GM18502 (cell line): ENCODE measurements around the gene WDFY4.

Experiments
- ATAC-seq: cut with Tn5 transposase; IDR thresholded peaks from one replicate; pipeline ENCODE4 v1.9.1; 2021; ENCODE audit warnings: mild to moderate bottlenecking; ENCODE audit not compliant: unreplicated experiment, poor library complexity

WDFY4 gene

GRCh38 chr10:48704156-48704555 is 19.5 kb downstream of the WDFY4 start:
- ATAC-seq = no peak

GRCh38 chr10:48705401-48705938 is 20.8 kb downstream of the WDFY4 start:
- no peak for ATAC-seq

GRCh38 chr10:48707472-48707871 is 22.8 kb downstream of the WDFY4 start:
- ATAC-seq = no peak

- ATAC-seq = no peak
Observed at GRCh38 chr10:48708144-48708543, 23.5 kb downstream of the WDFY4 start.

GRCh38 chr10:48710647-48711275 is 26.1 kb downstream of the WDFY4 start:
- ATAC-seq = no peak

- ATAC-seq = no peak
Observed at GRCh38 chr10:48711830-48712229, 27.2 kb downstream of the WDFY4 start.

- ATAC-seq = no peak
Observed at GRCh38 chr10:48714088-48714487, 29.4 kb downstream of the WDFY4 start.

- ATAC-seq = no peak
Observed at GRCh38 chr10:48716416-48716815, 31.7 kb downstream of the WDFY4 start.

- ATAC-seq = no peak
Observed at GRCh38 chr10:48720611-48721010, 35.9 kb downstream of the WDFY4 start.

GRCh38 chr10:48722153-48723145 is 37.8 kb downstream of the WDFY4 start:
- ATAC-seq = no peak

- no peak for ATAC-seq
Observed at GRCh38 chr10:48724127-48724526, 39.5 kb downstream of the WDFY4 start.

- ATAC-seq = no peak
Observed at GRCh38 chr10:48725708-48726107, 41.0 kb downstream of the WDFY4 start.

- no peak for ATAC-seq
Observed at GRCh38 chr10:48727866-48728265, 43.2 kb downstream of the WDFY4 start.

GRCh38 chr10:48729222-48729621 is 44.5 kb downstream of the WDFY4 start:
- no peak for ATAC-seq

- ATAC-seq = no peak
Observed at GRCh38 chr10:48729941-48730457, 45.3 kb downstream of the WDFY4 start.

GRCh38 chr10:48731141-48731540 is 46.5 kb downstream of the WDFY4 start:
- no peak for ATAC-seq

GRCh38 chr10:48731654-48732053 is 47.0 kb downstream of the WDFY4 start:
- ATAC-seq = no peak

GRCh38 chr10:48733329-48733728 is 48.7 kb downstream of the WDFY4 start:
- no peak for ATAC-seq

- ATAC-seq = no peak
Observed at GRCh38 chr10:48735836-48736390, 51.2 kb downstream of the WDFY4 start.

- no peak for ATAC-seq
Observed at GRCh38 chr10:48736596-48736995, 51.9 kb downstream of the WDFY4 start.

- ATAC-seq = no peak
Observed at GRCh38 chr10:48737886-48738285, 53.2 kb downstream of the WDFY4 start.
